ENCODE results near the gene C17orf67. TPM values are rescaled to one million over a fixed set of nuclear protein-coding genes. Genes with fewer than 3 reads are reported as not detected.

C17orf67 gene
- total and polyA plus RNA-seq, 10 of the 15 experiments (the other 5 are each of a cell fraction or from before 2014, with no cell fraction given), result 0.24 to 3.3 (median 0.89) TPM

- H2AFZ ChIP-seq (ENCODE audit: control insufficient read depth, low read depth, low read length), result no peak overlapping the region
- no peaks in the 10 kb centered on the region for H3K27me3 ChIP-seq (replicated peaks in 1 of 2; ENCODE audit: control insufficient read depth in 2 of 2, insufficient read depth in 2 of 2, low read length in 1 of 2)
- H3K4me3 ChIP-seq, result no peak overlapping the region
- CTCF ChIA-PET, result interaction anchor here (1.0 to 13.1 kb wide), 4 partner anchors 8 to 137 kb away, joined by 3 to 184 read pairs (median 6); partner anchors contain the start of genes COIL and DGKE
- H3K27ac ChIP-seq (ENCODE audit: control insufficient read depth, insufficient read depth), result no peak overlapping the region
- POLR2A ChIA-PET, result no interaction called here
- no peaks in the 10 kb centered on the region for H3K36me3 ChIP-seq (ENCODE audit: control insufficient read depth in 2 of 2, insufficient read depth in 2 of 2, low read length in 1 of 2)
- RAD21 ChIA-PET (ENCODE audit: unreplicated experiment), result no interaction called here
- no TSS peak for BruUV-seq (replicated peaks)
- DNase-seq (ENCODE audit: low read depth, low spot score), result no peak
- no peaks in the 10 kb centered on the region for H3K9me3 ChIP-seq (replicated peaks; ENCODE audit: control insufficient read depth, insufficient read depth, low read length)
- ATAC-seq, result no peak
- no peaks in the 10 kb centered on the region for H4K20me1 ChIP-seq (ENCODE audit: control insufficient read depth, insufficient read depth)
- no peaks in the 10 kb centered on the region; the same call in 1 of the 2 replicates for H3K4me1 ChIP-seq (ENCODE audit: control insufficient read depth, insufficient read depth, low read length)
- in situ Hi-C loops (cut with MboI) (no loop called here), intact Hi-C loops (cut with micrococcal nuclease; ENCODE audit: unreplicated experiment) (no loop called here)
- 66% methylated on average over 2 of the region's 2 CpGs for WGBS (ENCODE audit: insufficient coverage, insufficient replicate concordance, low lambda C conversion rate, missing lambda C conversion rate)
- no peak overlapping the region for H3K4me2 ChIP-seq (ENCODE audit: control insufficient read depth, insufficient read depth)
- H3K79me2 ChIP-seq (ENCODE audit: control insufficient read depth, insufficient read depth, low read length), result no peaks in the 10 kb centered on the region
- H3K9ac ChIP-seq (ENCODE audit: control insufficient read depth, insufficient read depth, low read length), result no peak overlapping the region
- TF ChIP-seq ZSCAN29 (IDR thresholded peaks at IDR 0.05), result no peak
- no peak for TF ChIP-seq PAX5 (IDR thresholded peaks at IDR 0.05; ENCODE audit: borderline replicate concordance, low read depth, low read length)
- TF ChIP-seq PKNOX1 (IDR thresholded peaks at IDR 0.05), result no peak
- TF ChIP-seq NBN (IDR thresholded peaks at IDR 0.05), result no peak
- TF ChIP-seq, protein P1, sequence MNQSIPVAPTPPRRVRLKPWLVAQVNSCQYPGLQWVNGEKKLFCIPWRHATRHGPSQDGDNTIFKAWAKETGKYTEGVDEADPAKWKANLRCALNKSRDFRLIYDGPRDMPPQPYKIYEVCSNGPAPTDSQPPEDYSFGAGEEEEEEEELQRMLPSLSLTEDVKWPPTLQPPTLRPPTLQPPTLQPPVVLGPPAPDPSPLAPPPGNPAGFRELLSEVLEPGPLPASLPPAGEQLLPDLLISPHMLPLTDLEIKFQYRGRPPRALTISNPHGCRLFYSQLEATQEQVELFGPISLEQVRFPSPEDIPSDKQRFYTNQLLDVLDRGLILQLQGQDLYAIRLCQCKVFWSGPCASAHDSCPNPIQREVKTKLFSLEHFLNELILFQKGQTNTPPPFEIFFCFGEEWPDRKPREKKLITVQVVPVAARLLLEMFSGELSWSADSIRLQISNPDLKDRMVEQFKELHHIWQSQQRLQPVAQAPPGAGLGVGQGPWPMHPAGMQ (IDR thresholded peaks at IDR 0.05; ENCODE audit: borderline replicate concordance), result no peak
- TF ChIP-seq SMC3 (IDR thresholded peaks at IDR 0.05; ENCODE audit: borderline replicate concordance, low read length), result no peak
- no peak for FAIRE-seq
- SMC1A ChIA-PET (ENCODE audit: uncharacterized antibody, unreplicated experiment), result interaction anchor here (0.8 to 2.4 kb wide), 10 partner anchors 9 to 130 kb away, joined by 3 to 9 read pairs (median 3); no protein-coding TSS in a partner anchor
Measured at GRCh38 chr17:56823848-56824247, 9.9 kb downstream of the C17orf67 start.
